HG03095 (cell line): ENCODE results near the gene PPEF2.

ENCODE experiments used
- ATAC-seq: cut with Tn5 transposase; IDR thresholded peaks from one replicate; pipeline ENCODE4 v1.9.1; 2021; ENCODE audit warnings: moderate library complexity; ENCODE audit not compliant: unreplicated experiment

PPEF2 gene

GRCh38 chr4:75834095-75834771 is 68.0 kb downstream of the PPEF2 start:
- ATAC-seq = no peak

- no peak for ATAC-seq
Observed at GRCh38 chr4:75831856-75832405, 70.3 kb downstream of the PPEF2 start.

GRCh38 chr4:75830906-75831305 is 71.3 kb downstream of the PPEF2 start:
- no peak for ATAC-seq

- ATAC-seq = no peak
Observed at GRCh38 chr4:75823812-75824211, 78.4 kb downstream of the PPEF2 start.

- ATAC-seq = no peak
Observed at GRCh38 chr4:75822416-75822815, 79.8 kb downstream of the PPEF2 start.

- ATAC-seq = no peak
Observed at GRCh38 chr4:75821966-75822365, 80.3 kb downstream of the PPEF2 start.

- no peak for ATAC-seq
Observed at GRCh38 chr4:75821216-75821615, 81.0 kb downstream of the PPEF2 start.

GRCh38 chr4:75820676-75821075 is 81.6 kb downstream of the PPEF2 start:
- ATAC-seq = no peak

GRCh38 chr4:75820197-75820596 is 82.1 kb downstream of the PPEF2 start:
- no peak for ATAC-seq

GRCh38 chr4:75819121-75819520 is 83.1 kb downstream of the PPEF2 start:
- ATAC-seq = no peak

- ATAC-seq = no peak
Observed at GRCh38 chr4:75817901-75818300, 84.4 kb downstream of the PPEF2 start.
